Neural cell (in vitro differentiated cells): ENCODE results near the gene PKNOX2. TPM values are rescaled to one million over a fixed set of nuclear protein-coding genes. Genes with fewer than 3 reads are reported as not detected.

Experiments used
- H2AFZ ChIP-seq: fragments of 200-600, 300-800 bp; sonication (generic), shearing (Covaris generic); 2 replicates; pipeline ENCODE4 v1.6.0; 2014; ENCODE audit warnings: low read depth, mild to moderate bottlenecking, antibody characterized with exemption, low read length, moderate library complexity
- H3F3A ChIP-seq: fragments of 200-600 bp; shearing (Covaris generic); 2 replicates; pipeline ENCODE4 v1.6.1; 2016; ENCODE audit warnings: mild to moderate bottlenecking, moderate library complexity, mixed read lengths, antibody characterized with exemption, low read length; ENCODE audit not compliant: insufficient read depth, poor library complexity, severe bottlenecking
- H3K27ac ChIP-seq: fragments of 200-600, 300-800 bp; sonication (generic), shearing (Covaris generic); 2 replicates; pipeline ENCODE4 v1.5.1; 2014; ENCODE audit warnings: mild to moderate bottlenecking, low read length, moderate library complexity
- H3K27me3 ChIP-seq: fragments of 300-800, 200-600 bp; sonication (generic), shearing (Covaris generic); 2 replicates; pipeline ENCODE4 v1.6.0; 2014; ENCODE audit warnings: mild to moderate bottlenecking, low read depth, low read length, moderate library complexity; ENCODE audit not compliant: insufficient read depth
- H3K36me3 ChIP-seq: fragments of 300-800, 200-600 bp; sonication (generic), shearing (Covaris generic); 2 replicates; pipeline ENCODE4 v1.5.1; 2014; ENCODE audit warnings: mild to moderate bottlenecking, antibody characterized with exemption, low read length, moderate library complexity; ENCODE audit not compliant: insufficient read depth
- H3K4me2 ChIP-seq: fragments of 300-800, 200-600 bp; sonication (generic), shearing (Covaris generic); 2 replicates; pipeline ENCODE4 v1.6.0; 2014; ENCODE audit warnings: mild to moderate bottlenecking, low read length
- H3K4me3 ChIP-seq: fragments of 300-800, 200-600 bp; sonication (generic), shearing (Covaris generic); 2 replicates; pipeline ENCODE4 v1.5.1; 2014; ENCODE audit warnings: mild to moderate bottlenecking, low read length, moderate library complexity
- H3K79me2 ChIP-seq: fragments of 200-600 bp; shearing (Covaris generic); replicated peaks from 2 replicates; pipeline ENCODE4 v1.6.0; 2014; ENCODE audit warnings: mild to moderate bottlenecking, low read length, moderate library complexity; ENCODE audit not compliant: insufficient read depth
- H3K9ac ChIP-seq: fragments of 300-800, 200-600 bp; sonication (generic), shearing (Covaris generic); 2 replicates; pipeline ENCODE4 v1.6.1; 2016; ENCODE audit warnings: mild to moderate bottlenecking, low read length, mixed read lengths
- H3K9me2 ChIP-seq: fragments of 200-600 bp; shearing (Covaris generic); 2 replicates; pipeline ENCODE4 v1.6.1; 2016; ENCODE audit warnings: mild to moderate bottlenecking, low read length, mixed read lengths; ENCODE audit not compliant: insufficient read depth
- H3K9me3 ChIP-seq: fragments of 200-600, 300-800 bp; sonication (generic), shearing (Covaris generic); 2 replicates; pipeline ENCODE4 v1.6.1; 2016; ENCODE audit warnings: mild to moderate bottlenecking, mixed run types, low read length, moderate library complexity, mixed read lengths
- H4K20me1 ChIP-seq: fragments of 200-600 bp; shearing (Covaris generic); 2 replicates; pipeline ENCODE4 v1.6.1; 2016; ENCODE audit warnings: mild to moderate bottlenecking, mixed run types; ENCODE audit not compliant: insufficient read depth
- EP300 ChIP-seq: fragments of 450-650 bp; conservative IDR thresholded peaks from 2 replicates; pipeline ENCODE4 v1.6.1; 2014; ENCODE audit warnings: antibody characterized with exemption, mild to moderate bottlenecking, moderate library complexity; ENCODE audit not compliant: poor library complexity, severe bottlenecking
- EZH2 ChIP-seq: fragments of 200-600, 300-800 bp; shearing (Covaris generic), sonication (generic); IDR thresholded peaks from 2 replicates; pipeline ENCODE4 v1.6.1; 2014; ENCODE audit warnings: antibody characterized with exemption, low read length, borderline replicate concordance, mild to moderate bottlenecking; ENCODE audit not compliant: insufficient read depth, poor library complexity, severe bottlenecking
- MXI1 ChIP-seq: fragments of 450-650 bp; conservative IDR thresholded peaks from 2 replicates; pipeline ENCODE4 v1.6.1; 2014; ENCODE audit warnings: antibody characterized with exemption, mild to moderate bottlenecking; ENCODE audit not compliant: poor library complexity, severe bottlenecking
- POLR2AphosphoS5 ChIP-seq: IDR thresholded peaks from 2 replicates; pipeline ENCODE4 v1.6.1; 2012
- RAD21 ChIP-seq: fragments of 450-650 bp; conservative IDR thresholded peaks from 2 replicates; pipeline ENCODE4 v1.6.1; 2014; ENCODE audit warnings: antibody characterized with exemption, mild to moderate bottlenecking, moderate library complexity
- REST ChIP-seq: IDR thresholded peaks from 2 replicates; pipeline ENCODE4 v1.6.1; 2012; ENCODE audit warnings: borderline replicate concordance
- SMC3 ChIP-seq: fragments of 450-650 bp; conservative IDR thresholded peaks from 2 replicates; pipeline ENCODE4 v1.6.1; 2014; ENCODE audit warnings: antibody characterized with exemption, mild to moderate bottlenecking, moderate library complexity; ENCODE audit not compliant: poor library complexity
- TAF1 ChIP-seq: IDR thresholded peaks from 2 replicates; pipeline ENCODE4 v1.6.1; 2012; ENCODE audit warnings: low read depth
- polyA plus RNA-seq: library from polyadenylated mRNA; depleted of rRNA; stranded (reverse); fragments of >200 nt; gene quantifications from 2 replicates; pipeline ENCODE4 v1.2.3, GENCODE V29; 2014
- TF ChIP-seq, protein P1 (sequence below): fragments of 450-650 bp; IDR thresholded peaks from 2 replicates; pipeline ENCODE4 v1.5.1; 2014; ENCODE audit warnings: antibody characterized with exemption, mild to moderate bottlenecking, moderate library complexity; ENCODE audit not compliant: poor library complexity, severe bottlenecking

Gene PKNOX2
- polyA plus RNA-seq, 1 donor from 2014 or later: 0.99 TPM

DNA sequence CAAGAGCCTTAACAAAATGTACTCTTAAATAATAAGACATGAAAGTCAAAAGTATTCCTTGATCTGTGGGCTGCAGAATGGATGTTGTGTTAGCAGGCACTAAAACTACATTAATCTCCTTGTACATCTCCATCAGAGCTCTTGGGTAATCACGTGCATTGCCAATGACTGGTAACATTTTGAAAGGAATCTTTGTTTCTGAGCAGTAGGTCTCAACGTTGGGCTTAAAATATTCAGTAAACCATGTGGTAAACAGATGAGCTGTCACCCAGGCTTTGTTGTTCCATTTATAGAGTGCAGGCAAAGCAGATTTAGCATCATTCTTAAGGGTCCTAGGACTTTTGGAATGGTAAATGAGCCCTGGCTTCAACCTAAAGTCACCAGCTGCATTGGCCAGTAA is 152.9 kb downstream of the PKNOX2 start:
- TF ChIP-seq, protein P1, sequence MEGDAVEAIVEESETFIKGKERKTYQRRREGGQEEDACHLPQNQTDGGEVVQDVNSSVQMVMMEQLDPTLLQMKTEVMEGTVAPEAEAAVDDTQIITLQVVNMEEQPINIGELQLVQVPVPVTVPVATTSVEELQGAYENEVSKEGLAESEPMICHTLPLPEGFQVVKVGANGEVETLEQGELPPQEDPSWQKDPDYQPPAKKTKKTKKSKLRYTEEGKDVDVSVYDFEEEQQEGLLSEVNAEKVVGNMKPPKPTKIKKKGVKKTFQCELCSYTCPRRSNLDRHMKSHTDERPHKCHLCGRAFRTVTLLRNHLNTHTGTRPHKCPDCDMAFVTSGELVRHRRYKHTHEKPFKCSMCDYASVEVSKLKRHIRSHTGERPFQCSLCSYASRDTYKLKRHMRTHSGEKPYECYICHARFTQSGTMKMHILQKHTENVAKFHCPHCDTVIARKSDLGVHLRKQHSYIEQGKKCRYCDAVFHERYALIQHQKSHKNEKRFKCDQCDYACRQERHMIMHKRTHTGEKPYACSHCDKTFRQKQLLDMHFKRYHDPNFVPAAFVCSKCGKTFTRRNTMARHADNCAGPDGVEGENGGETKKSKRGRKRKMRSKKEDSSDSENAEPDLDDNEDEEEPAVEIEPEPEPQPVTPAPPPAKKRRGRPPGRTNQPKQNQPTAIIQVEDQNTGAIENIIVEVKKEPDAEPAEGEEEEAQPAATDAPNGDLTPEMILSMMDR: no peak
- TF ChIP-seq TAF1: no peak
- no peak for TF ChIP-seq EP300
- TF ChIP-seq REST: no peak
- no peak for TF ChIP-seq RAD21
- no peak for TF ChIP-seq MXI1
- TF ChIP-seq POLR2AphosphoS5: no peak
- no peak for TF ChIP-seq SMC3
- TF ChIP-seq EZH2: no peak
- no peak overlapping the region for H3K27ac ChIP-seq
- no peaks in the 10 kb centered on the region for H3K27me3 ChIP-seq
- H2AFZ ChIP-seq: no peak overlapping the region
- no peaks in the 10 kb centered on the region for H3K9me2 ChIP-seq
- no peaks in the 10 kb centered on the region for H3K79me2 ChIP-seq
- H3F3A ChIP-seq: no peaks in the 10 kb centered on the region
- H3K9ac ChIP-seq: no peak overlapping the region
- H3K9me3 ChIP-seq: no peaks in the 10 kb centered on the region
- no peak overlapping the region for H3K4me2 ChIP-seq
- H3K4me3 ChIP-seq: no peak overlapping the region
- no peaks in the 10 kb centered on the region for H4K20me1 ChIP-seq
- no peaks in the 10 kb centered on the region for H3K36me3 ChIP-seq

DNA sequence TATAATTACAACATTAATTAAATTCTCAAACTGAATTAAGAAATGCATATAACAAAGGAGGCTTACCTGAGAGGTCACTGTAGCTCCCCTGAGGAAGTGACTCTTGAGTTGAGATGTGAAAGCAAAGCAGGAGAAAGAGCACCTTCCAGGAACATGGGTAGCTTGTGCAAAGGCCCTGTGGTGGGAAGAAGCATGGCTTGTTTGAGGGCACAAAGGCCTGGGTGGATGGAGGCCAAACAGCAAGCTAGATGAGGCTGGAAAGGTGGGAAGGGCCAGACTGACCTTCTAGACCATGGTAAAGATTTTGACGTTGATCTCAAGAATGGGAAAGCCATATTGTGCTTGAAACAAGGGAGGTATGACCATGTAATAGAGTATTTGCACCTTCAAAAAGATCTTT is 155.1 kb downstream of the PKNOX2 start:
- H3K36me3 ChIP-seq: no peaks in the 10 kb centered on the region
- H3K4me3 ChIP-seq: no peak overlapping the region
- no peaks in the 10 kb centered on the region for H3K9me3 ChIP-seq
- H3K27ac ChIP-seq: no peak overlapping the region
- TF ChIP-seq REST (no peak), EP300 (no peak), RAD21 (no peak), TAF1 (no peak), MXI1 (no peak), POLR2AphosphoS5 (no peak), EZH2 (no peak), SMC3 (no peak)
- TF ChIP-seq, protein P1: no peak
- no peaks in the 10 kb centered on the region for H3K9me2 ChIP-seq
- H2AFZ ChIP-seq: no peak overlapping the region
- no peaks in the 10 kb centered on the region for H3F3A ChIP-seq
- H3K9ac ChIP-seq: no peak overlapping the region
- no peaks in the 10 kb centered on the region for H3K27me3 ChIP-seq
- no peaks in the 10 kb centered on the region for H3K79me2 ChIP-seq
- H4K20me1 ChIP-seq: no peaks in the 10 kb centered on the region
- no peak overlapping the region for H3K4me2 ChIP-seq
